HepG2 (cell line): ENCODE results near the gene C4orf46. TPM values are rescaled to one million over a fixed set of nuclear protein-coding genes. Genes with fewer than 3 reads are reported as not detected.

Source experiments
- ATAC-seq: fragments of 200-7000 bp; cut with Tn5 transposase; 3 replicates; pipeline ENCODE4 v1.9.1; 2020; ENCODE audit warnings: mild to moderate bottlenecking, moderate library complexity
- BruUV-seq: library from RNA; stranded (reverse); fragments of 400-500 nt; replicated peaks from 2 replicates; lab custom pipeline; 2021; lab: Mats Ljungman, UMichigan
- CTCF ChIA-PET: fragments of 300-600 bp; formaldehyde crosslinking; extraction: SDS; loops from one replicate; lab custom pipeline; 2021; ENCODE audit warnings: low total read pairs, inconsistent platforms, low intra/inter-chr PET ratio; lab: Yijun Ruan, JAX
- POLR2A ChIA-PET: fragments of 350-600 bp; sonication (Branson Sonifier 250); formaldehyde crosslinking; loops from one replicate; lab custom pipeline; 2020; ENCODE audit warnings: antibody characterized with exemption, inconsistent platforms; lab: Yijun Ruan, JAX
- DNase-seq: peaks from one replicate; pipeline ENCODE4 v3.0.0-alpha.2; 2015; ENCODE audit warnings: low spot score
- FAIRE-seq: peaks from 3 replicates; lab custom pipeline; 2011; peaks lifted over from hg19 to GRCh38; lab: Jason Lieb, UNC
- H2AFZ ChIP-seq: one replicate; pipeline ENCODE4 v1.6.1; 2011; ENCODE audit warnings: low read length, inconsistent platforms
- H3K27ac ChIP-seq: fragments of 300-600 bp; 3 replicates; pipeline ENCODE4 v1.8.0; 2011; ENCODE audit warnings: mixed run types, mild to moderate bottlenecking, mixed read lengths, low read length, inconsistent platforms; ENCODE audit not compliant: insufficient read depth; ENCODE audit errors: extremely low read length
- H3K27me3 ChIP-seq, 2 experiments: fragments of 200-600 bp in 1 of 2; 2 replicates in 1 of 2; 3 replicates in 1 of 2; pipeline versions ENCODE4 v1.6.0 to v1.8.0; 2011; ENCODE audit warnings: low read length in 2 of 2, mild to moderate bottlenecking in 2 of 2, moderate library complexity in 2 of 2, inconsistent platforms in 1 of 2; ENCODE audit not compliant: insufficient read depth in 2 of 2, control insufficient read depth in 1 of 2
- H3K36me3 ChIP-seq, 2 experiments: fragments of 200-600 bp in 1 of 2; replicated peaks in 1 of 2; 2 replicates in 1 of 2; 3 replicates in 1 of 2; pipeline versions ENCODE4 v1.5.1 to v1.8.0; 2011; ENCODE audit warnings: low read length in 2 of 2, inconsistent platforms in 1 of 2; ENCODE audit not compliant: insufficient read depth in 2 of 2, control insufficient read depth in 1 of 2
- H3K4me1 ChIP-seq: 2 replicates; pipeline ENCODE4 v1.5.1; 2012; ENCODE audit warnings: low read length, inconsistent platforms; ENCODE audit not compliant: insufficient read depth
- H3K4me2 ChIP-seq: 2 replicates; pipeline ENCODE4 v1.6.0; 2011; ENCODE audit warnings: low read depth, low read length, inconsistent platforms
- H3K4me3 ChIP-seq, 3 experiments: fragments of 200-600 bp in 1 of 3; sonication (generic), shearing (Covaris generic) in 1 of 3; replicated peaks in 1 of 3; 2 replicates each; pipeline ENCODE4 v1.5.1; 2011 to 2016; ENCODE audit warnings: low read length in 3 of 3, inconsistent platforms in 2 of 3, low read depth in 2 of 3, mild to moderate bottlenecking in 2 of 3, control low read depth in 1 of 3, mixed read lengths in 1 of 3; ENCODE audit not compliant: insufficient read depth in 1 of 3
- H3K79me2 ChIP-seq: one replicate; pipeline ENCODE4 v1.6.1; 2011; ENCODE audit warnings: low read length, inconsistent platforms; ENCODE audit not compliant: insufficient read depth
- H3K9ac ChIP-seq: 2 replicates; pipeline ENCODE4 v1.6.0; 2011; ENCODE audit warnings: mild to moderate bottlenecking, low read depth, low read length, inconsistent platforms; ENCODE audit not compliant: insufficient read depth
- H3K9me3 ChIP-seq: 2 replicates; pipeline ENCODE4 v1.5.1; 2012; ENCODE audit warnings: mild to moderate bottlenecking, low read length
- H4K20me1 ChIP-seq: 2 replicates; pipeline ENCODE4 v1.6.0; 2011; ENCODE audit warnings: inconsistent platforms, mild to moderate bottlenecking, low read length, moderate library complexity; ENCODE audit not compliant: insufficient read depth
- ARNTL ChIP-seq: sonication (generic); formaldehyde crosslinking; IDR thresholded peaks from 2 replicates; pipeline ENCODE4 v1.4.0; 2020; ENCODE audit warnings: mild to moderate bottlenecking, missing genetic modification reagents
- ATF3 ChIP-seq: sonication (generic); formaldehyde crosslinking; IDR thresholded peaks from 2 replicates; pipeline ENCODE4 v1.4.0; 2020; ENCODE audit warnings: missing genetic modification reagents
- CENPT ChIP-seq: sonication (generic); formaldehyde crosslinking; IDR thresholded peaks from 2 replicates; pipeline ENCODE4 v1.8.0; 2022; ENCODE audit warnings: low read depth, mild to moderate bottlenecking, moderate library complexity, missing genetic modification reagents
- DRAP1 ChIP-seq: IDR thresholded peaks from 2 replicates; pipeline ENCODE4 v1.6.1; 2016; ENCODE audit warnings: missing genetic modification reagents, missing compliant biosample characterization
- NKX3-1 ChIP-seq: sonication (generic); formaldehyde crosslinking; IDR thresholded peaks from 2 replicates; pipeline ENCODE4 v1.5.0; 2020; ENCODE audit warnings: missing genetic modification reagents
- PCBP1 ChIP-seq: fragments of 200-400 bp; formaldehyde crosslinking; IDR thresholded peaks from 2 replicates; pipeline ENCODE4 v1.6.1; 2017; ENCODE audit warnings: mild to moderate bottlenecking, low read depth, low read length, borderline replicate concordance
- SMAD1 ChIP-seq: sonication (generic); formaldehyde crosslinking; IDR thresholded peaks from 2 replicates; pipeline ENCODE4 v1.4.0; 2020; ENCODE audit warnings: missing genetic modification reagents, low read depth, mild to moderate bottlenecking, borderline replicate concordance
- TAF1 ChIP-seq: sonication (generic); formaldehyde crosslinking; IDR thresholded peaks from 2 replicates; pipeline ENCODE4 v1.4.0; 2020; ENCODE audit warnings: missing genetic modification reagents
- TBX3 ChIP-seq: fragments of 450-650 bp; IDR thresholded peaks from 2 replicates; pipeline ENCODE4 v1.6.1; 2017; ENCODE audit warnings: antibody characterized with exemption, mild to moderate bottlenecking, inconsistent platforms, borderline replicate concordance
- ZFP36L2 ChIP-seq: sonication (generic); formaldehyde crosslinking; IDR thresholded peaks from 2 replicates; pipeline ENCODE4 v1.4.0; 2020; ENCODE audit warnings: missing genetic modification reagents
- ZNF205 ChIP-seq: IDR thresholded peaks from 2 replicates; pipeline ENCODE4 v1.6.1; 2018; ENCODE audit warnings: missing biosample characterization, missing genetic modification reagents
- ZNF280D ChIP-seq: sonication (generic); formaldehyde crosslinking; IDR thresholded peaks from 2 replicates; pipeline ENCODE4 v1.5.1; 2020; ENCODE audit warnings: mild to moderate bottlenecking, missing genetic modification reagents
- ZNF589 ChIP-seq: sonication (generic); formaldehyde crosslinking; conservative IDR thresholded peaks from 2 replicates; pipeline ENCODE4 v1.8.0; 2022; ENCODE audit warnings: mild to moderate bottlenecking, moderate library complexity, missing genetic modification reagents
- ZNF652 ChIP-seq: IDR thresholded peaks from 2 replicates; pipeline ENCODE4 v1.6.1; 2016; ENCODE audit warnings: low read depth, borderline replicate concordance
- ZNF713 ChIP-seq: sonication (generic); formaldehyde crosslinking; IDR thresholded peaks from 2 replicates; pipeline ENCODE4 v1.4.0; 2020; ENCODE audit warnings: mild to moderate bottlenecking, missing genetic modification reagents
- WGBS: methylation state at CpG from one replicate; pipeline ENCODE4 v1.1.6; 2017; ENCODE audit warnings: low lambda C conversion rate; 5-methylcytosine and 5-hydroxymethylcytosine counted together
- in situ Hi-C: cut with HindIII; loops from 2 replicates; pipeline ENCODE4 v1.10.0; 2017; ENCODE audit warnings: low pct_unique_long_range_greater_than_20kb; ENCODE audit not compliant: extremely low pct_ligation_motif_present
- intact Hi-C: fragments of 100-400 bp; cut with micrococcal nuclease; formaldehyde crosslinking; loops from one replicate; pipeline ENCODE4 v1.10.0; 2022; ENCODE audit not compliant: unreplicated experiment
- polyA plus RNA-seq, 8 experiments: library from polyadenylated mRNA; depleted of rRNA in 3 of 8; stranded (reverse) in 7 of 8; unstranded in 1 of 8; fragments of >200 nt; fragmentation: Illumina TruSeq in 4 of 8; extraction: Trizol in 4 of 8; gene quantifications; 2 replicates each; pipeline versions ENCODE4 v1.2.1 to v1.2.3, GENCODE V29; 2011 to 2016; ENCODE audit warnings: low read depth in 4 of 8, missing spikeins in 1 of 8, mixed read lengths in 1 of 8; ENCODE audit not compliant: insufficient read depth in 1 of 8
- total RNA-seq, 5 experiments: library from RNA; depleted of rRNA; stranded (reverse); fragments of >200 nt; fragmentation: Illumina TruSeq; extraction: Trizol; gene quantifications; 2 replicates each; pipeline ENCODE4 v1.2.3, GENCODE V29; 2016; ENCODE audit warnings: low read depth in 1 of 5

C4orf46 gene
- total and polyA plus RNA-seq, 2 of the 13 experiments (the other 11 are each of a cell fraction or from before 2014, with no cell fraction given): 8.5 to 10.4 TPM

GRCh38 chr4:158681629-158682028, 9.9 kb upstream of the C4orf46 start:
- Histone ChIP-seq H3K36me3 (no peaks in the 10 kb centered on the region), H3K4me2 (no peak overlapping the region), H3K27me3 (no peaks in the 10 kb centered on the region), H2AFZ (no peak overlapping the region), H3K9me3 (no peaks in the 10 kb centered on the region), H3K9ac (no peak overlapping the region), H3K4me1 (no peaks in the 10 kb centered on the region), H3K79me2 (no peaks in the 10 kb centered on the region), H3K4me3 (no peak overlapping the region), H3K27ac (no peak overlapping the region), H4K20me1 (no peaks in the 10 kb centered on the region)
- no peak for TF ChIP-seq ZNF280D (CRISPR knock-in tag)
- no peak for TF ChIP-seq ATF3 (CRISPR knock-in tag)
- intact Hi-C loops: no loop called here
- BruUV-seq: no TSS peak
- DNase-seq: no peak
- no peak for FAIRE-seq
- ChIA-PET POLR2A (no interaction called here), CTCF (no interaction called here)
- WGBS: 88% methylated on average over 1 of the region's 1 CpG
- in situ Hi-C loops: no loop called here
- no peak for ATAC-seq

GRCh38 chr4:158678767-158679166, 7.1 kb upstream of the C4orf46 start:
- no peak for FAIRE-seq
- TF ChIP-seq DRAP1 (no peak), ZNF589 (CRISPR knock-in tag) (no peak), SMAD1 (no peak), TBX3 (no peak), ZNF713 (CRISPR knock-in tag) (no peak), PCBP1 (no peak), ZNF652 (no peak), NKX3-1 (no peak), ZFP36L2 (CRISPR knock-in tag) (no peak), CENPT (CRISPR knock-in tag) (no peak), ARNTL (no peak), TAF1 (CRISPR knock-in tag) (no peak), ZNF205 (CRISPR knock-in tag) (no peak)

More at GRCh38 chr4:158678767-158679166, 7.1 kb upstream of the C4orf46 start:
- BruUV-seq: no TSS peak
- H3K79me2 ChIP-seq: no peaks in the 10 kb centered on the region
- in situ Hi-C loops: no loop called here
- 68% methylated on average over 2 of the region's 2 CpGs for WGBS
- DNase-seq (no peak), ATAC-seq (no peak)
- H3K4me2 ChIP-seq: no peak overlapping the region
- no peaks in the 10 kb centered on the region for H3K36me3 ChIP-seq
- H3K4me3 ChIP-seq: no peak overlapping the region
- H3K27ac ChIP-seq: no peak overlapping the region
- intact Hi-C loops: no loop called here
- peaks cover 2% of the 10 kb centered on the region for H3K4me1 ChIP-seq
- no peak overlapping the region for H3K9ac ChIP-seq
- ChIA-PET POLR2A (no interaction called here), CTCF (no interaction called here)
- no peaks in the 10 kb centered on the region for H4K20me1 ChIP-seq
- no peaks in the 10 kb centered on the region for H3K27me3 ChIP-seq
- H2AFZ ChIP-seq: no peak overlapping the region
- no peaks in the 10 kb centered on the region for H3K9me3 ChIP-seq
